AG04450 (cell line): Measurements from ENCODE around the gene ST6GALNAC4. TPM values are rescaled to one million over a fixed set of nuclear protein-coding genes. Genes with fewer than 3 reads are reported as not detected.

Experiments
- CTCF ChIA-PET: fragments of 300-600, 350-600 bp; formaldehyde crosslinking; extraction: SDS; loops from one replicate; lab custom pipeline; 2022; ENCODE audit warnings: antibody characterized with exemption, inconsistent platforms; lab: Charles Lee
- POLR2A ChIA-PET: fragments of 350-600 bp; formaldehyde crosslinking; extraction: SDS; loops from one replicate; lab custom pipeline; 2021; ENCODE audit warnings: antibody characterized with exemption, inconsistent platforms; lab: Yijun Ruan, JAX
- DNase-seq: peaks from one replicate; pipeline ENCODE4 v3.0.0-alpha.2; 2011; ENCODE audit warnings: low read depth, low spot score
- H3K27ac ChIP-seq: one replicate; pipeline ENCODE4 v1.5.1; 2012; ENCODE audit warnings: low read depth, low read length, control low read depth
- H3K27me3 ChIP-seq: one replicate; pipeline ENCODE4 v1.6.0; 2012; ENCODE audit warnings: low read length; ENCODE audit not compliant: control insufficient read depth, insufficient read depth
- H3K4me3 ChIP-seq: 2 replicates; pipeline ENCODE4 v1.5.1; 2011; ENCODE audit warnings: mild to moderate bottlenecking, low read depth, low read length, control low read depth
- H3K9me3 ChIP-seq: 2 replicates; pipeline ENCODE4 v1.5.1; 2012; ENCODE audit warnings: low read length; ENCODE audit not compliant: control insufficient read depth, insufficient read depth
- CTCF ChIP-seq: IDR thresholded peaks from 2 replicates; pipeline ENCODE4 v1.5.1; 2011; ENCODE audit warnings: low read depth, low read length, control low read depth, inconsistent platforms
- polyA plus RNA-seq: library from polyadenylated mRNA; depleted of rRNA; stranded (reverse); fragments of >200 nt; gene quantifications from 2 replicates; pipeline ENCODE4 v1.2.3, GENCODE V29; 2011

The ST6GALNAC4 gene
- polyA plus RNA-seq, 1 experiment: 15.0 TPM

- CTCF ChIA-PET: interaction anchor here (2.0 kb wide), 1 partner anchor 193 kb away, joined by 8 read pairs; no protein-coding TSS in a partner anchor
These were observed 8.0 kb upstream of the ST6GALNAC4 start for GRCh38 chr9:127924736-127925444.

GRCh38 chr9:127923771-127924170, 6.9 kb upstream of the ST6GALNAC4 start:
- Histone ChIP-seq H3K27ac (peak overlapping the region; percentile 21), H3K27me3 (no peaks in the 10 kb centered on the region), H3K4me3 (no peak overlapping the region), H3K9me3 (no peaks in the 10 kb centered on the region; the same call in 1 of the 2 replicates)
- ChIA-PET CTCF (interaction anchor here (1.0 to 5.0 kb wide), 4 partner anchors 19 to 194 kb away, joined by 3 to 46 read pairs (median 7); partner anchors contain the start of gene TOR2A), POLR2A (interaction anchor here (0.6 to 0.7 kb wide), 2 partner anchors 123 to 171 kb away, joined by 3 to 4 read pairs; no protein-coding TSS in a partner anchor)
- peak; percentile 83 for DNase-seq
- no peak for TF ChIP-seq CTCF

More at GRCh38 chr9:127924736-127925444, 8.0 kb upstream of the ST6GALNAC4 start:
- H3K27me3 ChIP-seq: no peaks in the 10 kb centered on the region
- no peak for TF ChIP-seq CTCF
- H3K9me3 ChIP-seq: no peaks in the 10 kb centered on the region; the same call in 1 of the 2 replicates
- no peak for DNase-seq
- H3K27ac ChIP-seq: no peak overlapping the region
- POLR2A ChIA-PET: interaction anchor here (0.7 kb wide), 1 partner anchor 170 kb away, joined by 4 read pairs; no protein-coding TSS in a partner anchor
- H3K4me3 ChIP-seq: no peak overlapping the region

- DNase-seq: no peak
These were observed 6.2 kb upstream of the ST6GALNAC4 start for GRCh38 chr9:127923046-127923445.

GRCh38 chr9:127921557-127922120, 4.8 kb upstream of the ST6GALNAC4 start:
- ChIA-PET POLR2A (interaction anchor here (1.2 kb wide), 1 partner anchor 52 kb away, joined by 3 read pairs; no protein-coding TSS in a partner anchor), CTCF (interaction anchor here (0.6 to 5.0 kb wide), 21 partner anchors 9 to 417 kb away, joined by 3 to 46 read pairs (median 4); partner anchors contain the start of genes AK1, ENG, PIP5KL1 and TOR2A)
- H3K27ac ChIP-seq: no peak overlapping the region
- no peaks in the 10 kb centered on the region; the same call in 1 of the 2 replicates for H3K9me3 ChIP-seq
- TF ChIP-seq CTCF: peak; percentile 82
- peak overlapping the region; percentile 32 for H3K4me3 ChIP-seq
- H3K27me3 ChIP-seq: no peaks in the 10 kb centered on the region
- no peak for DNase-seq

More at GRCh38 chr9:127923046-127923445, 6.2 kb upstream of the ST6GALNAC4 start:
- ChIA-PET POLR2A (interaction anchor here (0.6 kb wide), 1 partner anchor 92 kb away, joined by 3 read pairs; no protein-coding TSS in a partner anchor), CTCF (interaction anchor here (0.9 to 5.0 kb wide), 8 partner anchors 20 to 195 kb away, joined by 3 to 46 read pairs (median 7); partner anchors contain the start of gene TOR2A)
- no peak for TF ChIP-seq CTCF
- Histone ChIP-seq H3K27ac (peak overlapping the region; percentile 21), H3K4me3 (no peak overlapping the region), H3K9me3 (no peaks in the 10 kb centered on the region; the same call in 1 of the 2 replicates), H3K27me3 (no peaks in the 10 kb centered on the region)
